Sigmoid colon (tissue), 7 donors: ENCODE measurements around the gene NME3. TPM values are rescaled to one million over a fixed set of nuclear protein-coding genes. Genes with fewer than 3 reads are reported as not detected.

Source experiments
- DNase-seq: peaks from one replicate; pipeline ENCODE4 v3.0.0-alpha.2; 2019
- H3K27ac ChIP-seq, 4 donors: fragments of 200-600 bp; sonication (generic); one replicate each; pipeline ENCODE4 v1.5.1; 2016 to 2019; ENCODE audit warnings: mild to moderate bottlenecking in 1 of 4
- H3K27me3 ChIP-seq, 3 donors: fragments of 200-600 bp; sonication (generic); one replicate each; pipeline ENCODE4 v1.5.1; 2019; ENCODE audit warnings: mild to moderate bottlenecking in 1 of 3
- H3K36me3 ChIP-seq, 4 donors: fragments of 200-600 bp; sonication (generic); one replicate each; pipeline ENCODE4 v1.5.1; 2016 to 2019
- H3K4me1 ChIP-seq, 4 donors: fragments of 200-600 bp; sonication (generic); one replicate each; pipeline ENCODE4 v1.5.1; 2017 to 2019
- H3K4me3 ChIP-seq, 4 donors: fragments of 200-600 bp; sonication (generic); one replicate each; pipeline ENCODE4 v1.5.1; 2017 to 2019; ENCODE audit warnings: mild to moderate bottlenecking in 2 of 4, moderate library complexity in 1 of 4
- H3K9me3 ChIP-seq, 4 donors: fragments of 200-600 bp in 3 of 4; sonication (generic) in 3 of 4; one replicate each; pipeline versions ENCODE4 v1.5.1 to v1.6.1; 2013 to 2019
- CTCF ChIP-seq, 4 experiments: fragments of 450-650 bp in 3 of 4; fragments of 200-600 bp in 1 of 4; IDR thresholded peaks; one replicate each; pipeline ENCODE4 v1.5.1; 2016 to 2019; ENCODE audit warnings: antibody characterized with exemption in 4 of 4, mild to moderate bottlenecking in 3 of 4, moderate library complexity in 2 of 4
- EP300 ChIP-seq, 4 donors: sonication (generic); formaldehyde crosslinking; IDR thresholded peaks; one replicate each; pipeline ENCODE4 v1.6.1; 2017; ENCODE audit warnings: antibody characterized with exemption in 4 of 4
- POLR2A ChIP-seq, 2 donors: fragments of 450-650 bp; IDR thresholded peaks; one replicate each; pipeline ENCODE4 v1.6.1; 2016; ENCODE audit warnings: antibody characterized with exemption in 2 of 2, mild to moderate bottlenecking in 2 of 2, moderate library complexity in 2 of 2
- POLR2AphosphoS5 ChIP-seq, 4 donors: sonication (generic); formaldehyde crosslinking; IDR thresholded peaks; one replicate each; pipeline ENCODE4 v1.6.1; 2017; ENCODE audit warnings: antibody characterized with exemption in 4 of 4
- WGBS, 2 donors: extraction: QIAGEN DNeasy Blood & Tissue Kit; methylation state at CpG; one replicate each; pipeline ENCODE4 v1.1.7; 2013; 5-methylcytosine and 5-hydroxymethylcytosine counted together
- intact Hi-C: fragments of 100-400 bp; cut with DNase I; formaldehyde crosslinking; loops from one replicate; pipeline ENCODE4 v1.15.1; 2023
- polyA plus RNA-seq, 3 donors: library from polyadenylated mRNA; stranded (reverse); fragments of 200-250 nt; gene quantifications; one replicate each; pipeline ENCODE4 v1.2.3, GENCODE V29; 2013
- total RNA-seq, 4 donors: library from RNA; depleted of rRNA; stranded (reverse); fragments of >200 nt; gene quantifications; one replicate each; pipeline ENCODE4 v1.1.0, GENCODE V29; 2016
- donor health status: healthy with polysubstance abuse.
- donor health status: Bipolar disorder and iron deficiency.
- donor health status: healthy.

The NME3 gene
- total and polyA plus RNA-seq, 7 donors, result 32.4 to 152 (median 87.8) TPM

GRCh38 chr16:1789643-1790045, 18.3 kb upstream of the NME3 start:
- peaks cover 0 to 14% (median 7%) of the 10 kb centered on the region in 4 donors for H3K4me1 ChIP-seq
- no peak overlapping the region for H3K27ac ChIP-seq
- peaks cover 0 to 61% (median 32%) of the 10 kb centered on the region in 4 donors for H3K36me3 ChIP-seq
- no peak overlapping the region for H3K4me3 ChIP-seq
- no peak for TF ChIP-seq POLR2A (IDR thresholded peaks at IDR 0.05)
- no peaks in the 10 kb centered on the region for H3K9me3 ChIP-seq
- no peaks in the 10 kb centered on the region for H3K27me3 ChIP-seq
- intact Hi-C loops, result no loop called here
- peak; percentile 58 for DNase-seq
- WGBS, 2 donors, result 51 to 85% methylated on average over 25 of the region's 25 CpGs

GRCh38 chr16:1788708-1789100, 17.4 kb upstream of the NME3 start:
- no peaks in the 10 kb centered on the region for H3K9me3 ChIP-seq
- WGBS, 2 donors, result 78 to 87% methylated on average over 19 of the region's 19 CpGs
- TF ChIP-seq CTCF (IDR thresholded peaks at IDR 0.05), result no peak
- TF ChIP-seq POLR2A (IDR thresholded peaks at IDR 0.05), result no peak
- TF ChIP-seq POLR2AphosphoS5 (IDR thresholded peaks at IDR 0.05), result no peak
- TF ChIP-seq EP300 (IDR thresholded peaks at IDR 0.05), result no peak
- peak; percentile 58 for DNase-seq
- peaks cover 0 to 61% (median 32%) of the 10 kb centered on the region in 4 donors for H3K36me3 ChIP-seq
- no peaks in the 10 kb centered on the region for H3K27me3 ChIP-seq
- H3K4me3 ChIP-seq, result no peak overlapping the region
- peaks cover 0 to 23% (median 16%) of the 10 kb centered on the region in 4 donors for H3K4me1 ChIP-seq
- intact Hi-C loops, result no loop called here
- H3K27ac ChIP-seq, result no peak overlapping the region

GRCh38 chr16:1788095-1788707, 16.9 kb upstream of the NME3 start:
- H3K27ac ChIP-seq, result no peak overlapping the region
- WGBS, 2 donors, result 94 to 95% methylated on average over 38 of the region's 38 CpGs
- TF ChIP-seq CTCF (IDR thresholded peaks at IDR 0.05) (no peak), EP300 (IDR thresholded peaks at IDR 0.05) (no peak), POLR2AphosphoS5 (IDR thresholded peaks at IDR 0.05) (no peak), POLR2A (IDR thresholded peaks at IDR 0.05) (no peak)
- H3K4me1 ChIP-seq, result peaks cover 0 to 27% (median 21%) of the 10 kb centered on the region in 4 donors
- H3K36me3 ChIP-seq, result peaks cover 0 to 61% (median 32%) of the 10 kb centered on the region in 4 donors
- intact Hi-C loops, result no loop called here
- H3K9me3 ChIP-seq, result no peaks in the 10 kb centered on the region
- no peak overlapping the region for H3K4me3 ChIP-seq
- peak; percentile 65 for DNase-seq
- no peaks in the 10 kb centered on the region for H3K27me3 ChIP-seq

- WGBS, 2 donors, result 94 to 96% methylated on average over 44 of the region's 44 CpGs
- no peaks in the 10 kb centered on the region for H3K9me3 ChIP-seq
- no peak overlapping the region for H3K27ac ChIP-seq
- DNase-seq, result no peak
- peaks cover 0 to 28% (median 21%) of the 10 kb centered on the region in 4 donors for H3K4me1 ChIP-seq
- H3K36me3 ChIP-seq, result peaks cover 0 to 61% (median 32%) of the 10 kb centered on the region in 4 donors
- no peak overlapping the region for H3K4me3 ChIP-seq
- TF ChIP-seq POLR2AphosphoS5 (IDR thresholded peaks at IDR 0.05), result no peak
- TF ChIP-seq CTCF (IDR thresholded peaks at IDR 0.05), result no peak
- no peak for TF ChIP-seq EP300 (IDR thresholded peaks at IDR 0.05)
- no peak for TF ChIP-seq POLR2A (IDR thresholded peaks at IDR 0.05)
- intact Hi-C loops, result no loop called here
- no peaks in the 10 kb centered on the region for H3K27me3 ChIP-seq
Observed at GRCh38 chr16:1787322-1788094, 16.2 kb upstream of the NME3 start.

GRCh38 chr16:1787056-1787321, 15.6 kb upstream of the NME3 start:
- Histone ChIP-seq H3K4me1 (peaks cover 0 to 28% (median 21%) of the 10 kb centered on the region in 4 donors), H3K27me3 (no peaks in the 10 kb centered on the region), H3K4me3 (no peak overlapping the region), H3K36me3 (peaks cover 0 to 59% (median 32%) of the 10 kb centered on the region in 4 donors), H3K9me3 (no peaks in the 10 kb centered on the region), H3K27ac (no peak overlapping the region)
- TF ChIP-seq EP300 (IDR thresholded peaks at IDR 0.05) (no peak), CTCF (IDR thresholded peaks at IDR 0.05) (no peak), POLR2AphosphoS5 (IDR thresholded peaks at IDR 0.05) (no peak), POLR2A (IDR thresholded peaks at IDR 0.05) (no peak)
- intact Hi-C loops, result no loop called here
- 91 to 94% methylated on average over 6 of the region's 6 CpGs for WGBS, 2 donors
- DNase-seq, result no peak
